ENCODE data around the gene KCNQ4. TPM values are rescaled to one million over a fixed set of nuclear protein-coding genes. Genes with fewer than 3 reads are reported as not detected.

KCNQ4 gene
- total and polyA plus RNA-seq, 2 donors (not counting 1 experiment from before 2014, with no cell fraction given), result 0.16 to 0.20 TPM

- DNase-seq (no peak), ATAC-seq (ENCODE audit: low read depth) (no peak)
- H3K27ac ChIP-seq (ENCODE audit: low read length in 2 of 2), result no peak overlapping the region
- no peak overlapping the region for H3K4me3 Mint-ChIP-seq
- H3K4me3 ChIP-seq (ENCODE audit: control extremely low read depth in 1 of 5, extremely low read depth in 1 of 5, insufficient read depth in 1 of 5, low read depth in 2 of 5, low read length in 4 of 5), result no peak overlapping the region
- H3K27ac Mint-ChIP-seq, result no peak overlapping the region
- H3K27me3 ChIP-seq (replicated peaks in 1 of 4; ENCODE audit: control extremely low read depth in 1 of 4, control insufficient read depth in 3 of 4, insufficient read depth in 4 of 4, low read length in 3 of 4), result no peaks in the 10 kb centered on the region
- H2AFZ ChIP-seq (ENCODE audit: insufficient read depth, low read depth, low read length, poor library complexity, severe bottlenecking), result no peak overlapping the region
- H3K9me3 Mint-ChIP-seq (ENCODE audit: insufficient read depth), result no peaks in the 10 kb centered on the region
- H3K36me3 ChIP-seq (replicated peaks in 1 of 2; ENCODE audit: control extremely low read depth in 1 of 2, control insufficient read depth in 1 of 2, extremely low read depth in 1 of 2, insufficient read depth in 2 of 2, low read length in 1 of 2), result peaks cover 6 to 73% of the 10 kb centered on the region in 2 experiments
- peaks cover 10% of the 10 kb centered on the region for H4K20me1 ChIP-seq (ENCODE audit: control insufficient read depth, insufficient read depth, low read length, poor library complexity, severe bottlenecking)
- H3K4me1 Mint-ChIP-seq, result peaks cover 2% of the 10 kb centered on the region
- intact Hi-C loops (cut with micrococcal nuclease), result loop anchor here (5.0 kb wide), 1 partner anchor 158 kb away; no protein-coding TSS in a partner anchor
- ChIA-PET CTCF (interaction anchor here (1.4 to 9.7 kb wide), 2 partner anchors 80 to 159 kb away, joined by 4 to 193 read pairs; no protein-coding TSS in a partner anchor), POLR2A (no interaction called here)
- TF ChIP-seq EZH2 (IDR thresholded peaks at IDR 0.05; ENCODE audit: borderline replicate concordance, insufficient read depth, low read depth, low read length, poor library complexity, severe bottlenecking) (no peak), CTCF (IDR thresholded peaks at IDR 0.05) (no peak)
- no peaks in the 10 kb centered on the region for H3K4me1 ChIP-seq (ENCODE audit: control insufficient read depth in 2 of 2, insufficient read depth in 2 of 2, low read length in 2 of 2)
- WGBS (ENCODE audit: insufficient coverage), result 87% methylated on average over 4 of the region's 4 CpGs
- H3K4me2 ChIP-seq (replicated peaks; ENCODE audit: low read depth, low read length, poor library complexity, severe bottlenecking), result no peak overlapping the region
- H3K9me3 ChIP-seq (ENCODE audit: control extremely low read depth in 1 of 3, control insufficient read depth in 2 of 3, insufficient read depth in 1 of 3, low read length in 2 of 3), result no peaks in the 10 kb centered on the region
- no peaks in the 10 kb centered on the region for H3K27me3 Mint-ChIP-seq
- H3K9ac ChIP-seq (ENCODE audit: low read length), result no peak overlapping the region
- H3K79me2 ChIP-seq (ENCODE audit: control insufficient read depth, insufficient read depth, low read length), result no peaks in the 10 kb centered on the region
Observed at GRCh38 chr1:40769815-40770214, 13.8 kb upstream of the KCNQ4 start.

GRCh38 chr1:40770296-40771070, 13.1 kb upstream of the KCNQ4 start:
- WGBS (ENCODE audit: insufficient coverage), result 78% methylated on average over 13 of the region's 18 CpGs
- POLR2A ChIA-PET, result no interaction called here

More at GRCh38 chr1:40770296-40771070, 13.1 kb upstream of the KCNQ4 start:
- Histone ChIP-seq H3K4me3 (ENCODE audit: control extremely low read depth in 1 of 5, extremely low read depth in 1 of 5, insufficient read depth in 1 of 5, low read depth in 2 of 5, low read length in 4 of 5) (no peak overlapping the region), H3K9me3 (ENCODE audit: control extremely low read depth in 1 of 3, control insufficient read depth in 2 of 3, insufficient read depth in 1 of 3, low read length in 2 of 3) (no peaks in the 10 kb centered on the region), H2AFZ (ENCODE audit: insufficient read depth, low read depth, low read length, poor library complexity, severe bottlenecking) (no peak overlapping the region), H3K9ac (ENCODE audit: low read length) (no peak overlapping the region), H3K27me3 (replicated peaks in 1 of 4; ENCODE audit: control extremely low read depth in 1 of 4, control insufficient read depth in 3 of 4, insufficient read depth in 4 of 4, low read length in 3 of 4) (no peaks in the 10 kb centered on the region), H3K4me1 (ENCODE audit: control insufficient read depth in 2 of 2, insufficient read depth in 2 of 2, low read length in 2 of 2) (no peaks in the 10 kb centered on the region), H3K4me2 (replicated peaks; ENCODE audit: low read depth, low read length, poor library complexity, severe bottlenecking) (no peak overlapping the region), H4K20me1 (ENCODE audit: control insufficient read depth, insufficient read depth, low read length, poor library complexity, severe bottlenecking) (peaks cover 10% of the 10 kb centered on the region), H3K27ac (ENCODE audit: low read length in 2 of 2) (no peak overlapping the region), H3K79me2 (ENCODE audit: control insufficient read depth, insufficient read depth, low read length) (no peaks in the 10 kb centered on the region), H3K36me3 (replicated peaks in 1 of 2; ENCODE audit: control extremely low read depth in 1 of 2, control insufficient read depth in 1 of 2, extremely low read depth in 1 of 2, insufficient read depth in 2 of 2, low read length in 1 of 2) (peaks cover 3 to 66% of the 10 kb centered on the region in 2 experiments)
- Mint-ChIP-seq H3K4me1 (peaks cover 2% of the 10 kb centered on the region), H3K27ac (no peak overlapping the region), H3K4me3 (no peak overlapping the region), H3K27me3 (no peaks in the 10 kb centered on the region), H3K9me3 (ENCODE audit: insufficient read depth) (no peaks in the 10 kb centered on the region)
- TF ChIP-seq CTCF (IDR thresholded peaks at IDR 0.05) (no peak), EZH2 (IDR thresholded peaks at IDR 0.05; ENCODE audit: borderline replicate concordance, insufficient read depth, low read depth, low read length, poor library complexity, severe bottlenecking) (no peak)
- intact Hi-C loops (cut with micrococcal nuclease), result loop anchor here (5.0 kb wide), 1 partner anchor 158 kb away; no protein-coding TSS in a partner anchor
- ATAC-seq (ENCODE audit: low read depth) (no peak), DNase-seq (no peak)
- CTCF ChIA-PET, result interaction anchor here (1.4 to 9.7 kb wide), 2 partner anchors 80 to 160 kb away, joined by 4 to 193 read pairs; no protein-coding TSS in a partner anchor

All from B cell (primary cell).